ENCODE data around the gene PIEZO2.

DNA sequence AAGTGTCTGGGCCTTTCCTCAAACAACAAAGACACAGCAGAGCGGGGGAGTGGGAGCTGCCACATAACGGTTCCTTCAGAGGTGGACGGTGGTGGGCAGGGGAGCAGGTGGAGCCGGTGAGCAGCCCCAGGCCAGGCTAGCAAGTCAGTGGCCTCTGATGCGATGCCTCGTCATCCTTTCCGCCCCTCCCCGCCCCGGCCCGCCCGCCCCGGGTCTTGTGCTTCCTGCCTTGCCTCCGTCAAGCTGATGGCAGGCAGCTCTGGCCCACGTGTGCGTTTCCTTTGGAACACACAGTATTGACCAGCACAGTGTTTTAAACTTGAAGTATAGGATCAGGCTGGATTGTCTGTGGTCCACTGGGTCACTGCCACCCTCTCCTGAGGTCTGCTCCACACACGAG lies 38.9 kb downstream of the PIEZO2 start:
- TF ChIP-seq, protein P1, sequence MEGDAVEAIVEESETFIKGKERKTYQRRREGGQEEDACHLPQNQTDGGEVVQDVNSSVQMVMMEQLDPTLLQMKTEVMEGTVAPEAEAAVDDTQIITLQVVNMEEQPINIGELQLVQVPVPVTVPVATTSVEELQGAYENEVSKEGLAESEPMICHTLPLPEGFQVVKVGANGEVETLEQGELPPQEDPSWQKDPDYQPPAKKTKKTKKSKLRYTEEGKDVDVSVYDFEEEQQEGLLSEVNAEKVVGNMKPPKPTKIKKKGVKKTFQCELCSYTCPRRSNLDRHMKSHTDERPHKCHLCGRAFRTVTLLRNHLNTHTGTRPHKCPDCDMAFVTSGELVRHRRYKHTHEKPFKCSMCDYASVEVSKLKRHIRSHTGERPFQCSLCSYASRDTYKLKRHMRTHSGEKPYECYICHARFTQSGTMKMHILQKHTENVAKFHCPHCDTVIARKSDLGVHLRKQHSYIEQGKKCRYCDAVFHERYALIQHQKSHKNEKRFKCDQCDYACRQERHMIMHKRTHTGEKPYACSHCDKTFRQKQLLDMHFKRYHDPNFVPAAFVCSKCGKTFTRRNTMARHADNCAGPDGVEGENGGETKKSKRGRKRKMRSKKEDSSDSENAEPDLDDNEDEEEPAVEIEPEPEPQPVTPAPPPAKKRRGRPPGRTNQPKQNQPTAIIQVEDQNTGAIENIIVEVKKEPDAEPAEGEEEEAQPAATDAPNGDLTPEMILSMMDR (IDR thresholded peaks at IDR 0.05), result no peak
- no peak for TF ChIP-seq ZFX (IDR thresholded peaks at IDR 0.05; ENCODE audit: borderline replicate concordance)
